ENCODE measurements around the gene USP34.
A peak's percentile ranks its signal among the peaks of the same experiment; 100 is the strongest.

Gene USP34

GRCh38 chr2:61238219-61239012 is 232.5 kb downstream of the USP34 start:
- H3K27me3 ChIP-seq (replicated peaks; ENCODE audit: insufficient read depth, low read length), result no peaks in the 10 kb centered on the region
- H3K9ac ChIP-seq (ENCODE audit: low read length), result no peak overlapping the region
- DNase-seq, result peak; percentile 62
- no peak overlapping the region for H2AFZ ChIP-seq (ENCODE audit: low read length)
- peak overlapping the region; percentile 7; the same call in 1 of the 2 replicates for H3K27ac ChIP-seq (ENCODE audit: low read length)
- H4K20me1 ChIP-seq (ENCODE audit: insufficient read depth, low read length), result no peaks in the 10 kb centered on the region
- H3K36me3 ChIP-seq (replicated peaks; ENCODE audit: insufficient read depth, low read length), result peaks cover 4% of the 10 kb centered on the region; the same call in 1 of the 2 replicates
- H3K4me3 ChIP-seq (ENCODE audit: low read length), result no peak overlapping the region
- H3K4me2 ChIP-seq (ENCODE audit: low read depth, low read length), result peak overlapping the region; percentile 25
- TF ChIP-seq EZH2 (optimal IDR thresholded peaks at IDR 0.05; ENCODE audit: low read depth, low read length), result no peak
- no peak for TF ChIP-seq CTCF (IDR thresholded peaks at IDR 0.05; ENCODE audit: low read length)
- no peak for TF ChIP-seq EZH2phosphoT487 (IDR thresholded peaks at IDR 0.05; ENCODE audit: low read length)
- peaks cover 5% of the 10 kb centered on the region; the same call in 1 of the 2 replicates for H3F3A ChIP-seq (ENCODE audit: insufficient read depth, low read length)
- no peaks in the 10 kb centered on the region for H3K9me2 ChIP-seq (replicated peaks; ENCODE audit: insufficient read depth, low read length)
- H3K4me1 ChIP-seq (ENCODE audit: low read length), result peaks cover 19% of the 10 kb centered on the region
- H3K9me3 ChIP-seq (replicated peaks; ENCODE audit: insufficient read depth, low read length), result 0 out of 2 replicates have a peak, but pooled peaks cover 3% of the 10 kb centered on the region
- no peaks in the 10 kb centered on the region for H3K79me2 ChIP-seq (ENCODE audit: low read length)

DNA sequence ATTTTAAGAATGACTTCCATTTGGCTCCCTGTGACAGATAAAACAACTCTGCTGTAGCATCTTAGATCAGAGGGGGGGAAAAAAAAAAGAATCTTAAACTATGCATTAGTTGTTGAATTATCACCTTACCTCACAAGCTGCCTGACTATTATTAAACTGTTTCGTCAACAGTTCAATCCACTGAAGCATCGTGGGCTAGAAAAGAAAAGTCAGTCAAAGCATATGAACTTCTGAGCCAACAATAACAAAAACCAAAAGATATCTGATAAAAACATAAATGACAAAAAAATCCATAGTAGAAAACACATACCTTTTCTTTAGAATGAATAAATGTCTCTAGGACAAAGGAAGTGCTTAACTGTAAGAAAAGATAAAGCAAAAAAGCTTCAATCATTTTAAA is 235.2 kb downstream of the USP34 start:
- Histone ChIP-seq H2AFZ (ENCODE audit: low read length) (no peak overlapping the region), H3K9ac (ENCODE audit: low read length) (no peak overlapping the region), H3K9me3 (replicated peaks; ENCODE audit: insufficient read depth, low read length) (0 out of 2 replicates have a peak, but pooled peaks cover 3% of the 10 kb centered on the region), H3K9me2 (replicated peaks; ENCODE audit: insufficient read depth, low read length) (no peaks in the 10 kb centered on the region), H3K27ac (ENCODE audit: low read length) (no peak overlapping the region), H3K4me2 (ENCODE audit: low read depth, low read length) (no peak overlapping the region), H3F3A (ENCODE audit: insufficient read depth, low read length) (peaks cover 5% of the 10 kb centered on the region; the same call in 1 of the 2 replicates), H3K4me3 (ENCODE audit: low read length) (no peak overlapping the region), H4K20me1 (ENCODE audit: insufficient read depth, low read length) (no peaks in the 10 kb centered on the region), H3K79me2 (ENCODE audit: low read length) (no peaks in the 10 kb centered on the region), H3K27me3 (replicated peaks; ENCODE audit: insufficient read depth, low read length) (no peaks in the 10 kb centered on the region), H3K36me3 (replicated peaks; ENCODE audit: insufficient read depth, low read length) (no peaks in the 10 kb centered on the region; the same call in 1 of the 2 replicates), H3K4me1 (ENCODE audit: low read length) (peaks cover 19% of the 10 kb centered on the region)
- no peak for DNase-seq
- TF ChIP-seq EZH2phosphoT487 (IDR thresholded peaks at IDR 0.05; ENCODE audit: low read length) (no peak), CTCF (IDR thresholded peaks at IDR 0.05; ENCODE audit: low read length) (no peak), EZH2 (optimal IDR thresholded peaks at IDR 0.05; ENCODE audit: low read depth, low read length) (no peak)

DNA sequence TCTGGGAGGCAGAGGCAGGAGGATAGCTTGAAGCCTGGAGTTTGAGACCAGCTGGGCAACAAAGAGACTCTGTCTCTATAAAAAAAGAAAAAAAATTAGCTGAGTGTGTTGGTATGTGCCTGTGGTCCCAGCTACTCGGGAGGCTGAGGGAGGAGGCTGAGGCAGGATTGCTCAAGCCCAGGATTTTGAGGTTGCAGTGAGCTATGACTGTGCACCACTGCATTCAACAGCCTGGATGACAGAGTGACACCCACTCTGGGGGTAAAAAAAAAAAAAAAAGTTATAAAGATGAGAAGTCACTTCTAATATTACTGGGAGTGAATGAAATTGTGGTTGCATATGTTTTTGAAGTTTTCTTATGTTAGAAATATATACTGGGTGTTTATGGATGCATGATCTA is 237.3 kb downstream of the USP34 start:
- Histone ChIP-seq H3F3A (ENCODE audit: insufficient read depth, low read length) (peaks cover 4% of the 10 kb centered on the region; the same call in 1 of the 2 replicates), H3K79me2 (ENCODE audit: low read length) (no peaks in the 10 kb centered on the region), H3K36me3 (replicated peaks; ENCODE audit: insufficient read depth, low read length) (no peaks in the 10 kb centered on the region; the same call in 1 of the 2 replicates), H3K4me1 (ENCODE audit: low read length) (peaks cover 10% of the 10 kb centered on the region), H3K9ac (ENCODE audit: low read length) (no peak overlapping the region), H3K9me2 (replicated peaks; ENCODE audit: insufficient read depth, low read length) (no peaks in the 10 kb centered on the region), H3K4me3 (ENCODE audit: low read length) (no peak overlapping the region), H3K4me2 (ENCODE audit: low read depth, low read length) (no peak overlapping the region), H3K9me3 (replicated peaks; ENCODE audit: insufficient read depth, low read length) (0 out of 2 replicates have a peak, but pooled peaks cover 3% of the 10 kb centered on the region), H3K27ac (ENCODE audit: low read length) (no peak overlapping the region), H2AFZ (ENCODE audit: low read length) (no peak overlapping the region), H3K27me3 (replicated peaks; ENCODE audit: insufficient read depth, low read length) (no peaks in the 10 kb centered on the region), H4K20me1 (ENCODE audit: insufficient read depth, low read length) (no peaks in the 10 kb centered on the region)
- no peak for DNase-seq
- TF ChIP-seq CTCF (IDR thresholded peaks at IDR 0.05; ENCODE audit: low read length) (no peak), EZH2 (optimal IDR thresholded peaks at IDR 0.05; ENCODE audit: low read depth, low read length) (no peak), EZH2phosphoT487 (IDR thresholded peaks at IDR 0.05; ENCODE audit: low read length) (no peak)

All from MM.1S (cell line).